GM18499 (cell line): ENCODE results near the gene ARL6IP5.

ENCODE experiments used
- ATAC-seq: cut with Tn5 transposase; IDR thresholded peaks from one replicate; pipeline ENCODE4 v1.9.1; 2021; ENCODE audit warnings: moderate number of reproducible peaks; ENCODE audit not compliant: insufficient read depth, unreplicated experiment

Gene ARL6IP5

GRCh38 chr3:69115731-69116130 lies 31.0 kb downstream of the ARL6IP5 start:
- ATAC-seq = no peak

- no peak for ATAC-seq
These were observed 31.4 kb downstream of the ARL6IP5 start for GRCh38 chr3:69116162-69116561.

GRCh38 chr3:69116897-69117296 lies 32.2 kb downstream of the ARL6IP5 start:
- no peak for ATAC-seq

GRCh38 chr3:69118555-69118954 lies 33.8 kb downstream of the ARL6IP5 start:
- no peak for ATAC-seq

GRCh38 chr3:69119138-69119537 lies 34.4 kb downstream of the ARL6IP5 start:
- ATAC-seq = no peak

GRCh38 chr3:69119681-69120080 lies 34.9 kb downstream of the ARL6IP5 start:
- ATAC-seq = no peak

GRCh38 chr3:69120879-69121464 lies 36.2 kb downstream of the ARL6IP5 start:
- ATAC-seq = peak; percentile 75

GRCh38 chr3:69121513-69121912 lies 36.8 kb downstream of the ARL6IP5 start:
- ATAC-seq = no peak

GRCh38 chr3:69121950-69122349 lies 37.2 kb downstream of the ARL6IP5 start:
- no peak for ATAC-seq

GRCh38 chr3:69122403-69122802 lies 37.7 kb downstream of the ARL6IP5 start, which contains the start of gene LMOD3:
Gene LMOD3 (minus strand): TSS chr3:69122595. CDS start chr3:69122386, 209 bp downstream.
- no peak for ATAC-seq

- no peak for ATAC-seq
These were observed 41.5 kb downstream of the ARL6IP5 start for GRCh38 chr3:69126216-69126615.

GRCh38 chr3:69126999-69127398 lies 42.3 kb downstream of the ARL6IP5 start:
- ATAC-seq = no peak

- ATAC-seq = no peak
These were observed 43.8 kb downstream of the ARL6IP5 start for GRCh38 chr3:69128509-69128908.

GRCh38 chr3:69129531-69129930 lies 44.8 kb downstream of the ARL6IP5 start:
- ATAC-seq = no peak

GRCh38 chr3:69130689-69131088 lies 46.0 kb downstream of the ARL6IP5 start:
- no peak for ATAC-seq

- no peak for ATAC-seq
These were observed 52.3 kb downstream of the ARL6IP5 start for GRCh38 chr3:69137005-69137404.

GRCh38 chr3:69137412-69137811 lies 52.7 kb downstream of the ARL6IP5 start:
- ATAC-seq = no peak

- no peak for ATAC-seq
These were observed 56.6 kb downstream of the ARL6IP5 start for GRCh38 chr3:69141313-69141712.

GRCh38 chr3:69142090-69142489 lies 57.4 kb downstream of the ARL6IP5 start:
- no peak for ATAC-seq

- ATAC-seq = no peak
These were observed 58.2 kb downstream of the ARL6IP5 start for GRCh38 chr3:69142797-69143454.

- no peak for ATAC-seq
These were observed 58.9 kb downstream of the ARL6IP5 start for GRCh38 chr3:69143612-69144011.

- ATAC-seq = no peak
These were observed 60.0 kb downstream of the ARL6IP5 start for GRCh38 chr3:69144631-69145245.
